CD4-positive, alpha-beta T cell treated with Interleukin-2 at 100 ng/mL for 4 hours (primary cell): ENCODE measurements around the gene BNIP1.
"Not testable (repeated sequence)": the region's sequence is repeated elsewhere in the genome, so short reads cannot be mapped to it uniquely, and the experiment has no call there.

Experiments used
- DNase-seq: peaks from one replicate; pipeline ENCODE4 v3.0.0-alpha.2; 2020; ENCODE audit warnings: low spot score

Gene BNIP1, protein sequence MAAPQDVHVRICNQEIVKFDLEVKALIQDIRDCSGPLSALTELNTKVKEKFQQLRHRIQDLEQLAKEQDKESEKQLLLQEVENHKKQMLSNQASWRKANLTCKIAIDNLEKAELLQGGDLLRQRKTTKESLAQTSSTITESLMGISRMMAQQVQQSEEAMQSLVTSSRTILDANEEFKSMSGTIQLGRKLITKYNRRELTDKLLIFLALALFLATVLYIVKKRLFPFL

DNA sequence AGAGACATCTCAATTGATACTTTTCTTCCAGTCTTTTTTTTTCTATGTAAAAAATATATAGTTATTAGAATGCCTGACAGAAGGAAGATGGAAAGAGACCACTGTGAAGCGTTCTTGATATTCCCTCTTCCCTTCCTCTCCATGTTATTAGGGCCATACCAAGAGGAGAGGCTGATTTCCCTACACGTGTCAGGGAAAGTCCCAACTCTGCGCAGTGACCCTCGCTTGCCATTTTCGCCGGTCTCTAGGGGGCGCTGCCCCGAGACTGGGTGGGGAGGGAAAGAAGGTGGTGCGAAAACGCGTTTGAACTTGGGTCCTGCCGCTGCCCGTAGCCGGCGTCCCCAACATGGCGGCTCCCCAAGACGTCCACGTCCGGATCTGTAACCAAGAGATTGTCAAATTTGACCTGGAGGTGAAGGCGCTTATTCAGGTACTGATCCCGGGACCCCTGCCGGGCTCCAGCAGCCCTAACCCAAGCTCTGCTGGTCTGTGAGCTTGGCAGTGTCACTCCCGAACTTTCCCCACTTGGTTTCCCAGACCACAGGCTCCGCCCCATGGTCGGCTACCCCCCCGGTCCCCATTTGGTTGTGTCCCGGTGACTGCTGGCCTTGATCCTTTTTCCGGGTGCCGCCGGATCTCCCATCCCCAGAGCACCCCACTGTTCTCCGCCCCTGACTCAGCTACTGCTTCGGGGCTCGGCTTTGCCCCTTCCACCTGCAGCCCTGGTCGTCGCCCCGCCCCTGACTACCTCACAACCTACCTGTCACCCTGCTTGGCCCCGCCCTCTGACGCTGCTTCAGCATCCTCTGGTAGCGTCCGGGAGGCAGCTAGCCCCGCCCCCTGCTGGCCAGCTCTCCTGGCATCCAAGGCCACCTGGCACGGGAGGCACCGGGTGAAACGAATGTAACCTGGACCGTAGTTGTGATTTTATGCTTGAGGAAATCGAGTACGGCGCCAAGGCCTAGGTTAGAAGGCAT lies at the start of gene BNIP1:
Gene BNIP1, plus strand, starts transcription at position 332 of the 977 bp plus-strand sequence. Its CDS starts 15 bp downstream, at position 347.
- DNase-seq = peak; percentile 97

DNA sequence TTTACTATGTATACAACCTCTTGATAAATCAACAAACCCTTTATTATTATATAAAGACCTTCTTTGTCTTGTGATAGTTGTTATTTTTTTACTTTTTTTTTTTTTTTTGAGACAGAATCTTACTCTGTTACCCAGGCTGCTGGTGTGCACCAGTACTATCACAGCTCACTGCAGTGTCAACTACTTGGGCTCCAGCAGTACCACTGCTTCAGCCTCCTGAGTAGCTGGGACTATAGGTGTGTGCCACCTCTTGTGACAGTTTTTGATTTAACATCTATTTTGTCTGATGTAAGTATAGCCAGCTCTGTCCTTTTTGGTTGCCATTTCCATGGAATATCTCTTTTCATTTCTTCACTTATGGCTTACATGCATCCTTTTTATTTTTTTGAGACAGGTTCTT lies 45.5 kb upstream of the BNIP1 start:
- no peak for DNase-seq

DNA sequence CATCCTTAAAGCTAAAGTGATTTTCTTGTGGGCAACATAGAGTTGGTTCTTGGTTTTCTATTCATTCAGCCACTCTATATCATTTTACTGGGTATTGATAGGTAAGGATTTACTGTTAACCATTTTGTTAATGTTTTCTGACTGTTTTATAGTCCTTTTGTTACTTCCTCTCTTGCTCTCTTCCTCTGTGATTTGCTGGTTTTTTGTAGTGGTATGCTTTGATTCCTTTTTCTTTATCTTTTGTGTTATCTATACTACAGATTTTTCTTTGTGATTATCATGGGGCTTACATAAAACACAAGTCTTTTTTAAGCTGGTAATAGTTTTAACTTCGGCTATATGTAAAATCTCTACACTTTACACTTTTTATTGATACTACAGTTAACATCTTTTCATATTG lies 44.9 kb upstream of the BNIP1 start:
- DNase-seq = no peak

DNA sequence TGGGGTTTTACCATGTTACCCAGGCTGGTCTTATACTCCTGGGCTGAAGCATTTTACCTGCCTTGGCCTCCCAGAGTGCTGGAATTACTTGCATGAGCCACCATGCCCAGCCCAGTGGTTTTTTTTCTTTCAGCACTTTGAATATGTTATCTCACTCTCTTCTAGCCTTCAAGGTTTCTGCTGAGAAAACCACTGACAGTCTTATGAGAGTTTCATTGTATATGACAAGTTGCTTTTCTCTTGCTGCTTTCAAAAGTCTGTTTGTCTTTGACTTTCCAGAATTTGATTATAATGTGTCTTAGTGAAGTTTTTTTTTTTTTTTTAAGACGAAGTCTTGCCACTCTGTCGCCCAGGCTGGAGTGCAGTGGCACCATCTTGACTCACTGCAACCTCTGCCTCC lies 43.1 kb upstream of the BNIP1 start:
- no peak for DNase-seq

DNA sequence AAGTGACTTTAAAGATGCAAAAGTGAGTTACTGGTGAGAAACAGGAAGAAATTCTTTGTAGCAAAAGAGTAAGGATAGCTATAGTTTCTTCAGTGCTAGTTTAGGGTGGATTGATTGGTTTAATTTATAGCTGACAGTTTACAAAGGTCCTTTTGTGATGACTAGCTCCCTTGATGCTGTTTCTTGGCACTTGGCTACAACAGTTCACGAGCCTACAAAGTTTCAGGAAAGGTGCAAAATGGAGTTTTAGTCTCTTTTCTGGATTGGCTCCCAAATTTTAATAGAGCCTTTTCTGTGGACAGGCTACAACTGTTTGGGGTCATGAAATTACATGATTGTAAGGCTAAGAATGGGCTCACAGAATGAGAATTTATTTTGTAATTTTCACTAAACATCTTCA lies 40.9 kb upstream of the BNIP1 start:
- no peak for DNase-seq

DNA sequence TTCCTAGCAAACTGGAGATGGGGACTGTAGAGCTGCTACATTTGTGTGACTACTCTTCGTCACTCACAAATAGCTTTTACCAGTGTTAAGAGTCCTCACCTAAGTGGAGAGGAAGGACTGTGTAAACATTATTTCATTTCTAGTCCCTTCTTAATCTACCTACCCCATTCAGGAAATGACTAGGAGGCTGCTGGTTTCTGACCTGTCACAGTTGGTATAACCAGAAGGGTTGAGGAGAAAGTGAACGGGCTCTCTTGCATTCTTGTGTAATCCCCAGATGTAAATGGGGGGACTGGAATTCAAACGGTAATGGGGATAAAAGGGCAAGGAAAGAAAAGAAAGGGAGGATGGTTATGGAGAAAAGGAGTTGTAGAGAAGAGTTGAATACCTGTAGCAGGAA lies 35.4 kb upstream of the BNIP1 start:
- DNase-seq = no peak

DNA sequence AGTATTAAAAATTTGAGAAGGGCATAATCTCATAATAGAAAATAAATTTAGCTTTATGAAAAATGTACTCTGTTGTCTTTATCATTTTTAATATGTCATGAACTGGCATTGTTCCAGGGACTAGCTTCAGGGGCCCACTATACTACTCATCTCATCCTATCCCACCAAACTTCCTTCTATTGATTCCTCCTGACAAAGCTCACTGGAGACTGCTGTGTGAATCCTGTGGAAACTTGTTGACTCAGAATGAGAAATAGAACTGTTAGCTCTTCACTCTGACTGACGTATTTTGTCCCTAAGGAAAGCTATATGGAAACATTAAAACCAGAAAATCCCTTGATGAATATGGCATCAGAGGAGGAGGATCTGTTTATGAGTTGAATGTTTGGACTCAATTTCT lies 29.8 kb upstream of the BNIP1 start:
- no peak for DNase-seq

DNA sequence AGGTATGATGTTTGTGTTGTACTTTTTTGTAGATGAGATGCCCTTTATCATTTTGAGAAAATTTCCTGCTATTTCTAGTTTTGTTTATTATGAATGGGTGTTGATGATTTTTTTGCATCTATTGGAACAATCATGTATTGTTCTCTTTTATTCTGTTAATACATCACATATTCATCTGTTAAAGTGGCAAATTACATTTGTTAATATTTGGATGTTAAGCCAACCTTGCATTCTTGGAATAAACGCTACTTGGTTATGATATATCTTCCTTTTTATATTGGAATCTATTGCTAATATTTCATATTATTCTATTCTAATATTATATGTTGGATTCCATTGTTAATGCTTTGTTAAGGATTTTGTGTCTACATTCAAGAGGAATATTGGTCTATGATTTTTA lies 24.6 kb upstream of the BNIP1 start:
- DNase-seq = no peak

DNA sequence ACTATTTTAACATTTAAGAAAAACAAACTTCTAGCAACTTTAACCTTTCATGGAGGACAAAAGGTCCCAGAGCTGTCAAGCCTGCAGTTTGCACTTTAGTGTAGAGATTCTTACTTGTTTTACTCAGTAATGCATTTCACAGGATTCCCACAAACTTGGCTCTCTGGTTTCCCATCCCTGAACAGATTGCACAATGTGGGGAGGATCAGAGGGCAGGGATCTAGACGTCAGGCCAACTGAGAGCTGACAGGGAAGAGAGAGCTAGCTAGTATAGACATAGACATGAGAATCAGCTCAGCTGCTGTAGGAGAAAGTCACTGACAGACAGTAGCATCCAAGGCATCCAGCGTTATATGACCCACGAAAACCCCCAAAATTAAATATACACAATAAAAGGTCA lies 20.9 kb upstream of the BNIP1 start:
- DNase-seq = no peak

DNA sequence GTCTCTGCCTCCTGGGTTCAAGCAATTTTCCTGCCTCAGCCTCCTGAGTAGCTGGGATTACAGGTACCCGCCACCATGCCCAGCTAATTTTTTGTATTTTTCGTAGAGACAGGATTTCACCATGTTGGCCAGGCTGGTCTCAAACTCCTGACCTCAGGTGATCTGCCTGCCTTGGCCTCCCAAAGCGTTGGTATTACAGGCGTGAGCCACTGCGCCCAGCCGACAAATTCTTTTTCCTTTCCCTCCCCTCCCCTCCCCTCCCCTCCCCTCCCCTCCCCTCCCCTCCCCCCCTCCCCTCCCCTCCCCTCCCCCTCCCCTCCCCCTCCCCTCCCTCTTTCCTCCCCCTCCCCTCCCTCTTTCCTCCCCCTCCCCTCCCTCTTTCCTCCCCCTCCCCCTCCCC lies 12.2 kb upstream of the BNIP1 start:
- not testable (repeated sequence) for DNase-seq

DNA sequence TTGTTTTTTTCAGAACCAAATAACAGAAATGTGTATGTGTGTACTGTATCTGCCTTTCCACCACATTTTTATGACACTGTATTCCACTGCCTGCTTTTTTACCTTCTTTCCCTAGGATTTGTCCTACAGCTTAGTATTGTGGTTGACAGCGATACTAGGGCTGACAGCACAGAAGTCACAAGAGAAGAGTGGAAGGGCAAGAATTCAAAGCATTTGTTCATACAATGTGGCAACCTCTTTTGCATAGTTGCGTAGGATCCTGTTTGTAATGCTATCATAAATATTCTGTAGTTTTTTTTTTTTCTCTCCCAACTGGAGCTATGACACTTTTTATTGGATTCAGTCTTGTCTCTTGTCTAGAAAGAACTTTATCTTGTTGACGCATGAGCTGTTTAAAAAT lies 5.6 kb upstream of the BNIP1 start:
- no peak for DNase-seq

DNA sequence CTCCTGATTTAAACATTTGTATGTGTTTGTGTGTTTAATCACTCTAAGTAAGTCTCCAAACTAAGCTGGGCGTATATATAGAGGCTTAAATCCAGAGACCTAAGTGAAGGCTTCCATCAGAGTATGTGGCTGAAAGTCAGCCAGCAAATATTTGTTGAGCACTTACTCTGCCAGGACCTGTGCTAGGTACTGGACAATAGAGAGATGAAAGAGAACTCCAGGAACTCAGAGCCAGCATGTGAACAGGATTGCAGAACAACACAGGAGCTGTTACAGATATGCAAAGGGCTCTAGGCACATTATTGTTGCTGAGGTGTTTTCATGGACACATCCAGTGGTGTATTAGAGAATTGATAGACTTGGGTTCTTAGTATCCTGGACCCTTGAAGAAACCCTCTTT lies 4.7 kb upstream of the BNIP1 start:
- DNase-seq = no peak

DNA sequence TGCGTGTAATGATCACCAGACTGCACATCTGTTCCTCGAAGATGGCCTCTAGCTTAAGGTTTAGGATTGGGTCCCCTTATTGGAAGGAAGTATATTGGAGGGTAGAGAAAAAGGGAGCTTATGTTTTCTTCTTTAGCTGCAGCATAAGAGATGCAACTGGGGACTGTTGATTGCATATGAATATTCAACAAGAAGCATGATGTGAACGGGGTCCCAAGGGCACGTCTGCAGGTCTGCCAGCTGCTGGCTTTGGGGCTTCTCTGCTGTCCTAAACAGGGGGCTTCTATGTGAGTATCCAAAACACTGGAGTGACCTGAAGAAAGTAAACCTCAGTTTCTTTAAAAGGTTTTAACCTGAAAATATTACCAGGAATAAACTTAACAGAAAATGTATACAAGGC lies 3.6 kb upstream of the BNIP1 start:
- DNase-seq = no peak

DNA sequence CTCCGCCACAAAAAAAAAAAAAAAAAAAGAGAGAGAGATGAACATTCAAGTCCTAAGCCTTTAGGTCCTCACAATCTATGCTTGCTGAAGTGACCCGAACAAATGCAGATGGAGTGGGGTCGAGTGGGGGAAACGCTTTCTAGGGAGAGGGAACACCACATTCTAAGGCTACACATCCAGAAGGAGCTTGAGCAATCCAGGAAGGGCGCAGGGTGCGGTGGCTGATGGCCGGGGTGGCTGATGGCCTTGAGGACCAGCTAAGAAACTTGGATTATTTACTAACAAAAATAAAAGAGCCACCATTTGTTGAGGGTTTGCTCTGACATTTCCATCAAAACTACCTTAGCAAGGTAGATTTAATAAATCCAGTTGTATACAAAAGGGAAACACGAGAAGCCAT lies 764 bp upstream of the BNIP1 start:
- DNase-seq = no peak

DNA sequence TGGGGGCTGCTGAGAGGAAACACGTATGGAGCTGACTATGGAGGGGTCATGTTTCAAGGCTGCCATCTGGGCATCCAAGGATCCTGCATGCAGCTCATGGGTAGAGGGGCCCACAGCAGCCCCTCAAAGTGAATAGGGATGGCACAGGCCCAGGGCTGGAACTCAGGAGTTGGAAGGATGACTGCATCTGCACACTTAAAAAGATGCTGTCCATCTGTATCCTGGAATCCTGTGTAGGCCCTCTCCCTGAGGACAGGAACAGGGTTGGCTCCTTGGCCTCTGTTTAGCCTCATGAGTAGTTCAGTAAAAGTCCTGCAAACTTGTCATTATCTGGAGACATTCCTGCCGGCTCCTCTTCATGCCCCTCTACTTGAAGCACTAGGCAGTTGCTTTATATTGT lies 4.0 kb downstream of the BNIP1 start:
- DNase-seq = no peak

DNA sequence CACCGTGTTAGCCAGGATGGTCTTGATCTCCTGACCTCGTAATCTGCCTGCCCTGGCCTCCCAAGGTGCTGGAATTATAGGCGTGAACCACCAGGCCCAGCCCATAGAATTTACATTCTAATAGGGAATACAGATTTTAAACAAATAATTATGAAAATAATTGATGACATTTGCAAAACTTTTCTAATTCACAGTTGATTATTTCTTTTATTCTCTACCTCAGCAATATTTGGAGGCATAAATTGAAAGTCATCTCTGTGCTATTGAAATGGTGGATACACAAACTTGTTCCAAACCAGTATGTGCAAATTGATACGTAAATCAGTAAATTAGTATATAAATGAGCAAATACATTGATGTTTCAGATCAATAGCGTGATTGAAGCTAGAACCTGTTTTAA lies 8.2 kb downstream of the BNIP1 start:
- DNase-seq = no peak

DNA sequence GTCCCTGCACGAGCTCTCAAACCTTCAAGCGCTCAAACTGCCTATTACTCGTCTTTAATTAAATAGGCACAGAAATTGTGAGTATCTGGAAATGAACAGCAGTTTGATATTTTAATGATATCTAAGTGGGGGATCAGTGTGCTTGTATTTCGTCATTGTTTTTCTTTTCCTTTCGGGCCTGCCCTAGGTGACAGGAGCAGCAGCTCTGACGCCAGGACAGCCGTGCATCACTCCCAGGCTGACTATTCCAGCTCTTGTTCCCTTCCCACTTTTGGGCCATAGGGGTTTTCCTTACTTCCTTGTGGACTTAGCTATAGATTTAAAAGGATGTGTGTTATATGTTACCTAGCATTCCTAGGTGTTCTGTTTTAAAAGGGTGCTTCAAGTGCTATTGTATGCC lies 9.5 kb downstream of the BNIP1 start:
- no peak for DNase-seq

DNA sequence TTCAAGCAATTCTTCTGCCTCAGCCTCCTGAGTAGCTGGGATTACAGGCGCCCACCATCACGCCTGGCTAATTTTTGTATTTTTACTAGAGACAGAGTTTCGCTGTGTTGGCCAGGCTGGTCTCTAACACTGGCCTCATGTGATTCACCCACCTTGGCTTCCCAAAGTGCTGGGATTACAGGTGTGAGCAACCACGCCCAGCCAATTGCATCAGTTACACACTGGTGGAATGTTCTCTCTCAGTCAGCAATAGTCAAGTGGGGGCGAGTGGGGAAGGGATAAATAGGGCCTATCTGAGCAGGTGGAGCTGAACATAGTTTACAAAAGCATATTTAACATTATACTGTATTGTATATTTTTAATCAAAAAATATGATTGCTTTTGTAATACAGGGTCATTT lies 10.3 kb downstream of the BNIP1 start:
- DNase-seq = not testable (repeated sequence)

DNA sequence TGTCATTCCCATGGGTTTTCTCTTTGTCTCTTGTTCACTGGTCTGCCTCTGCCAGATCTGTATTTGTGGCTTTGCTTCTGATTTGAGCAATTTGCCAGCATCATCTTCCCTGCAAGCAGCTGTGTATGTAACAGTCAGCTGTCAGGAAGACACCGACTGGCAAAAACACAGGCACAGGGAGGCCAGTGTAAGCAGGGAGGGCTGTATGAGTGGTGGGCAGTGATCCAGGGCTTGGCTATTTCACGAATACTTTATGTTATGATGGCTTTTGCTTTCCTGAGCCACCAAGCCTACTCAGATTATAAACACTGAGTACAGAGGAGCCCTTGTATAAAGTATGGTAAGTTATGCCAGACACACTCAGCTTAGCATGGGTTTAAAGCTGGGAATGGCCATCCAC lies 11.6 kb downstream of the BNIP1 start:
- no peak for DNase-seq

DNA sequence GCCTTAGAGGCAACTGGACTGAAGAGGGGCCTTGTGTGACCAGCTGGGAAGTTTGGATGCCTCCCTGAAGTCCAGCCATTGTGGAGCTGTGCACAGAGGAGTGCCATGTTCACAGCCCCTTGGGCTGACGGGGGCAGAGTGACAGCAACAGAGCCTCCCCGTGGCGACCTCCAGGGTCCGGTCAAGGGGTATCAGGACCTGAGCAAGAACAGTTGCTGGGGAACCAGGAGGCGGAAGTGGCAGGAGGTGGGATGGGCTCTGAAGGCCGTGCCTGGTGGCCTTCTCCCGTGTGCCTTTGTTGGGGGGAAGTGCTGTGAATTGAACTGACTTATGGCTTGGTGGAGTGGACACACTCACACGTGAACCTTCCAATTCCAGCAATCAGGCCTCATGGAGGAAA lies 14.0 kb downstream of the BNIP1 start:
- DNase-seq = no peak

DNA sequence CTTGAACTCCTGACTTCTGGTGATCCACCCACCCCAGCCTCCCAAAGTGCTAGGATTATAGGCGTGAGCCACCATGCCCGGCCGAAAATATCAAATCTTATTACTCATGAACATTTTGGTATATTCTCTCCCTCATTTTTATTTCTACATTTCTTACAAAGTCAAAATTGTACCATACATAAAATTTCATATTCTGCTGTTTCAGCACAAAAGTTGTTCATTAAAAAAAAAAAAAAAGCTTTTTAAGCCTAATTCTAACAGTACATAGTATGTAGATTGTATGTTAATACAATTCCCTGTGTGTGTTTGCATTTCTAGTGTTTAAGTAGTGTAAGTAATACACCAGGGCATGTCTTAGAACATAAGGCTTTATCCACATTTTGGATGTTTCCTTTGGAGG lies 14.9 kb downstream of the BNIP1 start:
- DNase-seq = no peak

DNA sequence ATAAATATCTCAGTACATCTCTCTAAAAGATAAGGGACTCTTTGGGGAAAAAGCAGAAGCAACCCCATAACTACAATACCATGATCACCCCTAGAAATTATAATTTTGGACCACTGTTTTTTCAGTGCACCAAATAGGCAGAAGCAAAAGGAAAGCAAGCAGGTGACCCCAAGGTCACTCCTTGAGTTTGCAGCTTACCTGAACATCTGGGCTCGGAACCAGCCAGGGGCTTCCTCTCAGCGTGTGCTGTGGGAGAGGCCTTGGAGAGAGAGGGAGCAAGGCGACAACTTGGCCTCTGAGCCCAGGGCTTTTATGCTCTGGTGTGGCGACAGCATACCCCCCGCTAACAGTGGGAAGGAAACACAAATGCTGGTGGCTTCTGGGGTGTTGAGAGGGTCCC lies 16.8 kb downstream of the BNIP1 start:
- DNase-seq = no peak

DNA sequence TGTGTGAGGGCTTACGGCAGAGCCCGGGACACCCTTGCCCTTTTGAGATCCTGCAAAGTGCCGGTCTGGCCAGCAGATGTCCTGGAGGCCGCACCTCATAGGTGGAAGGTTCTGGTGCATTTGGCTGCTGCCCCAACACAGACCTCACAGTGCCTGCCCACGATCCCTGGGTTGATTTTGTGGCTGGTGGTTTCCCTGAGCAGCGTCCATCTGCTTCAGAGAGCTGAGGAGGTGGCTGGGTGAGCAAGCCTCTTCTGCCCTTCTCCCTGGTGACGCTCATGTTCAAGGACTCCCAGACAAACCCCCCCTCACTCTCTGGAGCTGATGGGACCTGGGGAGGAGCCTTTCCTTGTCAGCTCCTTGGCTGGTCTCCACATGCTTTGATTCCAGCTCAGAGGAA lies 18.9 kb downstream of the BNIP1 start:
- no peak for DNase-seq
